Kidney (tissue), 14 donors: Measurements from ENCODE around the gene LENG1. TPM values are rescaled to one million over a fixed set of nuclear protein-coding genes. Genes with fewer than 3 reads are reported as not detected.

Experiments
- DNase-seq, 5 donors: peaks; one replicate each; pipeline ENCODE4 v3.0.0-alpha.2; 2013 to 2020
- FAIRE-seq: peaks from 2 replicates; lab custom pipeline; 2012; peaks lifted over from hg19 to GRCh38; lab: Jason Lieb, UNC
- H3K27ac ChIP-seq, 2 donors: one replicate each; pipeline ENCODE4 v1.7.0; 2013; ENCODE audit warnings: low read depth in 2 of 2, low read length in 2 of 2, inconsistent platforms in 1 of 2
- H3K27me3 ChIP-seq: one replicate; pipeline ENCODE4 v1.7.1; 2013; ENCODE audit warnings: low read length, inconsistent platforms; ENCODE audit not compliant: control insufficient read depth, insufficient read depth
- H3K36me3 ChIP-seq, 3 donors: one replicate each; pipeline versions ENCODE4 v1.7.0 to v1.7.1; 2013; ENCODE audit warnings: low read length in 3 of 3, control low read depth in 1 of 3, inconsistent platforms in 1 of 3; ENCODE audit not compliant: insufficient read depth in 3 of 3, control insufficient read depth in 2 of 3
- H3K4me1 ChIP-seq, 3 donors: one replicate each; pipeline versions ENCODE4 v1.7.0 to v1.7.1; 2013; ENCODE audit warnings: low read length in 3 of 3, inconsistent platforms in 1 of 3, low read depth in 1 of 3; ENCODE audit not compliant: control insufficient read depth in 2 of 3, insufficient read depth in 2 of 3
- H3K4me3 ChIP-seq, 3 donors: one replicate each; pipeline versions ENCODE4 v1.7.0 to v1.8.1; 2013; ENCODE audit warnings: low read length in 3 of 3, control low read depth in 1 of 3, inconsistent platforms in 1 of 3
- H3K9ac ChIP-seq, 3 donors: one replicate each; pipeline versions ENCODE4 v1.7.0 to v1.7.1; 2013; ENCODE audit warnings: low read length in 3 of 3, control low read depth in 1 of 3, inconsistent platforms in 1 of 3
- H3K9me3 ChIP-seq, 3 donors: one replicate each; pipeline versions ENCODE4 v1.7.0 to v1.7.1; 2013; ENCODE audit warnings: low read length in 3 of 3, control low read depth in 1 of 3, inconsistent platforms in 1 of 3; ENCODE audit not compliant: control insufficient read depth in 2 of 3, insufficient read depth in 1 of 3
- intact Hi-C: fragments of 100-400 bp; cut with DNase I; formaldehyde crosslinking; loops from one replicate; pipeline ENCODE4 v1.11.1; 2022
- polyA plus RNA-seq: library from polyadenylated mRNA; stranded (reverse); fragments of 350-450 nt; fragmentation: Illumina TruSeq; extraction: RNeasy Lipid Tissue Mini Kit (QIAGEN cat#74804); gene quantifications from one replicate; pipeline ENCODE4 v1.2.3, GENCODE V29; 2014; ENCODE audit warnings: low read depth, low replicate concordance; ENCODE audit not compliant: insufficient read depth
- total RNA-seq: library from RNA; stranded (reverse); fragmentation: NEBNext Ultra II Directional; extraction: Animal tissue kit (Norgen Biotek cat#: 25700); gene quantifications from one replicate; pipeline ENCODE4 v1.2.1, GENCODE V29; 2021
- TF ChIP-seq, protein P1 (sequence below): IDR thresholded peaks from 3 replicates; pipeline ENCODE4 v1.5.1; 2012; ENCODE audit warnings: mild to moderate bottlenecking, moderate library complexity, borderline replicate concordance; ENCODE audit not compliant: insufficient read depth; ENCODE audit errors: extremely low read depth
- donor health status: control.
- donor health status: control.
- donor health status: control.
- donor health status: control.
- donor health status: control.
- donor health status: DM: yes; HTN: yes; CAD: no.
- donor health status: Normal renal cell carcinoma (clear cell type).

Gene LENG1
- total and polyA plus RNA-seq, 2 donors from 2014 or later = 8.0 to 12.2 TPM

- H3K9ac ChIP-seq = no peak overlapping the region
- FAIRE-seq (no peak), DNase-seq (peak in 4 of 5 donors; percentile 26 to 78 (median 52))
- no peak overlapping the region for H3K27ac ChIP-seq
- TF ChIP-seq, protein P1, sequence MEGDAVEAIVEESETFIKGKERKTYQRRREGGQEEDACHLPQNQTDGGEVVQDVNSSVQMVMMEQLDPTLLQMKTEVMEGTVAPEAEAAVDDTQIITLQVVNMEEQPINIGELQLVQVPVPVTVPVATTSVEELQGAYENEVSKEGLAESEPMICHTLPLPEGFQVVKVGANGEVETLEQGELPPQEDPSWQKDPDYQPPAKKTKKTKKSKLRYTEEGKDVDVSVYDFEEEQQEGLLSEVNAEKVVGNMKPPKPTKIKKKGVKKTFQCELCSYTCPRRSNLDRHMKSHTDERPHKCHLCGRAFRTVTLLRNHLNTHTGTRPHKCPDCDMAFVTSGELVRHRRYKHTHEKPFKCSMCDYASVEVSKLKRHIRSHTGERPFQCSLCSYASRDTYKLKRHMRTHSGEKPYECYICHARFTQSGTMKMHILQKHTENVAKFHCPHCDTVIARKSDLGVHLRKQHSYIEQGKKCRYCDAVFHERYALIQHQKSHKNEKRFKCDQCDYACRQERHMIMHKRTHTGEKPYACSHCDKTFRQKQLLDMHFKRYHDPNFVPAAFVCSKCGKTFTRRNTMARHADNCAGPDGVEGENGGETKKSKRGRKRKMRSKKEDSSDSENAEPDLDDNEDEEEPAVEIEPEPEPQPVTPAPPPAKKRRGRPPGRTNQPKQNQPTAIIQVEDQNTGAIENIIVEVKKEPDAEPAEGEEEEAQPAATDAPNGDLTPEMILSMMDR = no peak
- peaks cover 0 to 4% (median 0%) of the 10 kb centered on the region in 3 donors for H3K4me1 ChIP-seq
- intact Hi-C loops = loop anchor here (10.0 kb wide), 1 partner anchor 56 kb away; no protein-coding TSS in a partner anchor
- H3K27me3 ChIP-seq = no peaks in the 10 kb centered on the region
- H3K4me3 ChIP-seq = no peak overlapping the region
- no peaks in the 10 kb centered on the region for H3K36me3 ChIP-seq
- no peaks in the 10 kb centered on the region for H3K9me3 ChIP-seq
These were observed 19.2 kb upstream of the LENG1 start for GRCh38 chr19:54178581-54179261.

- Histone ChIP-seq H3K9me3 (no peaks in the 10 kb centered on the region), H3K4me3 (no peak overlapping the region), H3K4me1 (no peaks in the 10 kb centered on the region), H3K27ac (no peak overlapping the region), H3K9ac (no peak overlapping the region), H3K27me3 (no peaks in the 10 kb centered on the region), H3K36me3 (no peaks in the 10 kb centered on the region)
- peak in 2 of 5 donors; percentile 61 to 72 for DNase-seq
- intact Hi-C loops = loop anchor here (10.0 kb wide), 1 partner anchor 61 kb away; no protein-coding TSS in a partner anchor
- TF ChIP-seq, protein P1 = no peak
- FAIRE-seq = no peak
These were observed 14.7 kb upstream of the LENG1 start for GRCh38 chr19:54173951-54174834.

DNA sequence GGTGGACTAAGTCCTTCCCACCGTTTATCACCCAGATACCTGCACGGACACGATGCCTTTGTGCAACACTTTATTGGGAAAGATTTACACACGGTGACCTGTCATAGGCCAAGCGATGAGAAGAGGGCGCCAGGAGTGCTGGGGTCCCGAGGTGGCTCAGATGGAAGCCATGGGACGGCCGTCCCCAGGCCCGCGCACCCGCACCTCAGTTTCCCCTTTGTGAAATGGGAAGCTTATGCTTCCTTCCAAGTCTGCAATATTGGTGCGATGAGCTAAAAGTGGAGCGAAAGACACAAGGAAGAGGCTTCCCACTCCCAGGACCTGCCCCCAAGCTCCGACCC lies 13.8 kb upstream of the LENG1 start:
- Histone ChIP-seq H3K27me3 (no peaks in the 10 kb centered on the region), H3K4me3 (peak overlapping the region in 1 of 3 donors; percentile 66), H3K36me3 (no peaks in the 10 kb centered on the region), H3K27ac (peak overlapping the region in 1 of 2 donors; percentile 71), H3K9ac (no peak overlapping the region), H3K4me1 (peaks cover 0 to under 1% (median 0%) of the 10 kb centered on the region in 3 donors), H3K9me3 (no peaks in the 10 kb centered on the region)
- FAIRE-seq (no peak), DNase-seq (peak in 1 of 5 donors; percentile 63)
- intact Hi-C loops = loop anchor here (10.0 kb wide), 1 partner anchor 61 kb away; no protein-coding TSS in a partner anchor
- TF ChIP-seq, protein P1 = no peak
